Bronchial epithelial cell (primary cell): ENCODE measurements around the gene PRKG1. TPM values are rescaled to one million over a fixed set of nuclear protein-coding genes. Genes with fewer than 3 reads are reported as not detected.

ENCODE experiments used
- DNase-seq: peaks from one replicate; pipeline ENCODE4 v3.0.0-alpha.2; 2010; ENCODE audit warnings: low read depth
- FAIRE-seq: peaks from 2 replicates; lab custom pipeline; 2011; peaks lifted over from hg19 to GRCh38; lab: Jason Lieb, UNC
- H3K27me3 ChIP-seq: 2 replicates; pipeline ENCODE4 v1.5.1; 2011; ENCODE audit warnings: low read length; ENCODE audit not compliant: control insufficient read depth, insufficient read depth
- H3K36me3 ChIP-seq: 2 replicates; pipeline ENCODE4 v1.5.1; 2011; ENCODE audit warnings: low read length; ENCODE audit not compliant: control insufficient read depth, insufficient read depth
- H3K4me3 ChIP-seq: 2 replicates; pipeline ENCODE4 v1.5.1; 2011; ENCODE audit warnings: mild to moderate bottlenecking, low read depth, low read length, control low read depth
- CTCF ChIP-seq: IDR thresholded peaks from 2 replicates; pipeline ENCODE4 v1.5.1; 2011; ENCODE audit warnings: mild to moderate bottlenecking, moderate library complexity, low read length, control low read depth, inconsistent platforms; ENCODE audit not compliant: insufficient read depth, severe bottlenecking
- total RNA-seq: library from RNA; depleted of rRNA; stranded (reverse); fragments of >200 nt; gene quantifications from 2 replicates; pipeline ENCODE4 v1.2.1, GENCODE V29; 2014

The PRKG1 gene
- total RNA-seq, 1 donor from 2014 or later = 0.26 TPM

GRCh38 chr10:51117794-51118193 is 43.5 kb downstream of the PRKG1 start:
- Histone ChIP-seq H3K4me3 (no peak overlapping the region), H3K36me3 (no peaks in the 10 kb centered on the region), H3K27me3 (no peaks in the 10 kb centered on the region)
- FAIRE-seq (no peak), DNase-seq (no peak)
- TF ChIP-seq CTCF = no peak

- no peak for TF ChIP-seq CTCF
- Histone ChIP-seq H3K36me3 (no peaks in the 10 kb centered on the region), H3K27me3 (no peaks in the 10 kb centered on the region), H3K4me3 (no peak overlapping the region)
- DNase-seq (no peak), FAIRE-seq (no peak)
Measured at GRCh38 chr10:51119441-51119840, 45.2 kb downstream of the PRKG1 start.

- no peaks in the 10 kb centered on the region for H3K36me3 ChIP-seq
- H3K4me3 ChIP-seq = no peak overlapping the region
- FAIRE-seq (no peak), DNase-seq (no peak)
- TF ChIP-seq CTCF = no peak
- no peaks in the 10 kb centered on the region for H3K27me3 ChIP-seq
Measured at GRCh38 chr10:51121861-51122260, 47.6 kb downstream of the PRKG1 start.

- DNase-seq = no peak
- Histone ChIP-seq H3K36me3 (no peaks in the 10 kb centered on the region), H3K27me3 (no peaks in the 10 kb centered on the region), H3K4me3 (no peak overlapping the region)
- no peak for TF ChIP-seq CTCF
- no peak for FAIRE-seq
Measured at GRCh38 chr10:51124852-51125251, 50.6 kb downstream of the PRKG1 start.

GRCh38 chr10:51125518-51125917 is 51.2 kb downstream of the PRKG1 start:
- Histone ChIP-seq H3K4me3 (no peak overlapping the region), H3K27me3 (no peaks in the 10 kb centered on the region), H3K36me3 (no peaks in the 10 kb centered on the region)
- no peak for TF ChIP-seq CTCF
- DNase-seq (no peak), FAIRE-seq (no peak)

- TF ChIP-seq CTCF = no peak
- Histone ChIP-seq H3K27me3 (peaks cover 2% of the 10 kb centered on the region), H3K36me3 (no peaks in the 10 kb centered on the region), H3K4me3 (no peak overlapping the region)
- peak; percentile 61 for DNase-seq
- no peak for FAIRE-seq
Measured at GRCh38 chr10:51129946-51130544, 55.8 kb downstream of the PRKG1 start.
